GM12872 (cell line): ENCODE data around the gene SCCPDH.

Experiments
- CTCF ChIP-seq: IDR thresholded peaks from 3 replicates; pipeline ENCODE4 v1.5.1; 2011; ENCODE audit warnings: low read depth, mild to moderate bottlenecking, low read length, moderate library complexity; ENCODE audit not compliant: insufficient read depth

Gene SCCPDH

GRCh38 chr1:246709835-246710234 is 14.4 kb upstream of the SCCPDH start:
- no peak for TF ChIP-seq CTCF

- TF ChIP-seq CTCF, result no peak
These were observed 12.6 kb upstream of the SCCPDH start for GRCh38 chr1:246711548-246712003.

GRCh38 chr1:246722720-246723119 is 1.5 kb upstream of the SCCPDH start:
- TF ChIP-seq CTCF, result no peak

- TF ChIP-seq CTCF, result no peak
These were observed 504 bp downstream of the SCCPDH start for GRCh38 chr1:246724731-246725095.

GRCh38 chr1:246725191-246725590 is 982 bp downstream of the SCCPDH start:
- no peak for TF ChIP-seq CTCF

GRCh38 chr1:246726255-246726679 is 2.1 kb downstream of the SCCPDH start:
- no peak for TF ChIP-seq CTCF

GRCh38 chr1:246726881-246727280 is 2.7 kb downstream of the SCCPDH start:
- TF ChIP-seq CTCF, result no peak

- no peak for TF ChIP-seq CTCF
These were observed 3.4 kb downstream of the SCCPDH start for GRCh38 chr1:246727594-246727993.
